ENCODE data around the gene JPH2. TPM values are rescaled to one million over a fixed set of nuclear protein-coding genes. Genes with fewer than 3 reads are reported as not detected.

The JPH2 gene
- total RNA-seq, 1 donor from 2014 or later, result 181 TPM

DNA sequence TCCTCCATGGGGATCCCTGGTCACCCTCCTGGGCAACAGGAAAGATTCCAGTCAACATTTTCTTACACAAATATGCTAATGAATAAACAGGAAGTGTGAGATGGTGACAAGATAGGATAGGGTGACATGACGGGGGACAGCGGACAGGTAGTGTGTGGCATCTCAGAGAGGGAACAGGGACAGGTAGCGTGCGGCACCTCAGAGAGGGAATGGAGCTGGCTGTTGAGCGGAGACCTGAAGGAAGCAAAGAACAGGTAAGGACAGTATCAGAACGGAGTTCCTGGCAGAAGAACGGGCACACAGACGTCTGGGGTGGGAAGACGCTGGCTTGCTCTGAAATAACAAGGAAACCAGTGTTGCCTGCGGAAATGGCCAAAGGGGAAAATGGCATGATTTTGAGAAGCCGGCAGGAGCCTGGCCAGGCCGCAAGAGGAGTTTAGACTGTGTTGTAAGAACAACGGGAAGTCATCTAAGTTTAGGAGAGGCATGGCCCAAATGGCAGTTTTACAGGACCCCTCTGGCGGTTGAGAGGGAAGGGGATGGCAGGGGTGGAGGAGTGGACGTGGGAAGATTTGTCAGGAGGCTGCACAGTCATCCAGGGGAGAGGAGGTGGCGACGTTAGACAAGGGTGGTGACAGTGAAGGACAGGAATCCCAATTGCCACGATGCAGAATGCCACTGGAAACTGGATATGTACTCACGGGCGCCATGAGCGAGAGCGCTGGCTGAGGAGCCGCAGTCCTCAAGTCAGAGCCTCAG is 111.6 kb downstream of the JPH2 start:
- ATAC-seq (ENCODE audit: poor library complexity), result no peak
- intact Hi-C loops (cut with DNase I), result loop anchor here (5.0 kb wide), 1 partner anchor 328 kb away; no protein-coding TSS in a partner anchor
- DNase-seq, result no peak

DNA sequence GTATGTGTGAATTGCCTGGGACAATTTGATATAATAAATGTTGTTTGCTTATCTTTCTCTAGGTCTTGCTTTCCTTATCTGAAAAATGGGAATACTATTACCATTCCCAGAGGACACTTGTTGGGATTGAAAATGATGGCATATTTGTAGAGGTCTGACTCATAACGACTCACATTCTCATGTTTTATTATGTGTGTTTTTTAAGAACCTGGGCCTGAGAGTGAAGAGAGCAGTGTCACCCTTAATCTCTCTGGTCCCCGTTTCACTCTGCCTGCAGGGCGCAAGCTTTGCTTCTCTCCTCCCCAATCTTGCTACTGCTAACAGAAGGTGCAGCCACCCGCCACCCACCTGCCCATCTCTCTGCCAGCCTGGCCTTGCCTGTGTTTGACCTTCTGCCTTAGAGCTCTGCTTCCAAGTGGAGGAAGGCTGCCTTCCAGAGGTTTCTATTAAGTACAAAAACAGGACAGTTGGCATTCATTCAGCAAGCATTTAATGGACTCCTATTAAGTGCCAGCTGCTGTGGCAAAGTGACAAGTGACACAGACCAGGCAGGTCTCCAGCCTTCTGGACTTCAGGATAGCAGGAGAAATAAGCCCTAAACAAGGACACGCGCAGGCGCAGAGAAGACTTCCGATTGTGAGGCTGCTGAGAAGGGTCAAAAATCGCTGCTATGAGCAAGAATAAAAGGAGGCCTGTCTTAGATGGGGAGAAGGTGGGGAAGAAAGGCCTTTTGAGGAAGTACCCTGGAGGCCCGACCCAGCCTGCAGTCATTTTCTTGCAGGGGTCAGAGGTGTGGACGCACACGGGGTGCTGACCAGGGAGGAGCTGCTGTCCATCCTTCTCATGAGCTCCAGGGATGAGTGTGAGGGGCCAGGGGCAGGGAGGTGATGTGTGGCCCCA is 112.5 kb downstream of the JPH2 start:
- intact Hi-C loops (cut with DNase I), result loop anchor here (5.0 kb wide), 1 partner anchor 327 kb away; no protein-coding TSS in a partner anchor
- ATAC-seq (ENCODE audit: poor library complexity), result peak; percentile 93
- DNase-seq, result peak; percentile 85

DNA sequence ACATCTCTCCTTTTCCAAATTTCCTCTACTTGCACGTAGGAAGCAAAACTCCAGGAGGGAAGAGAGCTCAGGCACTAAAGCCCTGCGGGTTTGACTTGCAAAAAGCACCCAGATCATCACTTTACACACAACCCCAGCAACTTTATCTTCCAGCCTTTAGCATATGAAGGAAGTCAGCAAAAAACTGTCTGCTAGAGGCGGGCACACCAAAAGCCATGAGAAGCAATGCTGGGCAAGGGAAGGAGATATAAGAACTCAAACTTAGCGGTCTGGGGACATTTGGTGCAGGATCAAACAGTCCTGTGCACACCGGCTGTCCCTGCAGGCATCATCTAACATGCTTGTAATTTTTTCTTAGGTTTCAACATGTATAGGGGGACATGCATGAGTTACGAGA is 113.3 kb downstream of the JPH2 start:
- DNase-seq (no peak), ATAC-seq (ENCODE audit: poor library complexity) (no peak)
- intact Hi-C loops (cut with DNase I), result no loop called here

DNA sequence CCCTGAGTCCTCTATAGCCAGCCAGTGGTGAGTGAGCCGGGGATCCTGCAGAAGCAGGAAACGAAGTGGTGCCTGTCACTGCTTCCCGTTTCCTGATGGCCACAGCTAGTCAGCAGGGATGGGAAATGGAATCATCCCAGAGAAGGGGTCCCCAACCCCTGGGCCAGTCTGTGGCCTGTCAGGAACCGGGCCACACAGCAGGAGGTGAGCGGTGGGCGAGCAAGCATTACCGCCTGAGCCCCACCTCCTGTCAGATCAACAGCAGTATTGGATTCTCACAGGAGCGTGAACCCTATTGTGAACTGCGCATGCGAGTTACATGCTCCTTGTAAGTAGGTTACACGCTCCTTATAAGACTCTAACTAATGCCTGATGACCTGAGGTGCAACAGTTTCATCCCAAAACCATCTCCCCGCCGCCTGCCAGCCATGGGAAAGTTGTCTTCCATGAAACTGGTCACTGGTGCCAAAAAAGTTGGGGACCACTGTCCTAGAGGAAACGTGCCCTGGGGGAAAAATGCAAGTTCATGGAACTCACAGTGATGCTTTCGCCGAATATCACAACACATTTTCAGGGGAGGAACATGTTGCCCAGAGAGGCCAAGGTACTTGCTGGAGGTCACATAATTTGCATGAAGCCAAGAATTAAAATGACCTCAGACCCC is 113.8 kb downstream of the JPH2 start:
- no peak for DNase-seq
- intact Hi-C loops (cut with DNase I), result no loop called here
- no peak for ATAC-seq (ENCODE audit: poor library complexity)

DNA sequence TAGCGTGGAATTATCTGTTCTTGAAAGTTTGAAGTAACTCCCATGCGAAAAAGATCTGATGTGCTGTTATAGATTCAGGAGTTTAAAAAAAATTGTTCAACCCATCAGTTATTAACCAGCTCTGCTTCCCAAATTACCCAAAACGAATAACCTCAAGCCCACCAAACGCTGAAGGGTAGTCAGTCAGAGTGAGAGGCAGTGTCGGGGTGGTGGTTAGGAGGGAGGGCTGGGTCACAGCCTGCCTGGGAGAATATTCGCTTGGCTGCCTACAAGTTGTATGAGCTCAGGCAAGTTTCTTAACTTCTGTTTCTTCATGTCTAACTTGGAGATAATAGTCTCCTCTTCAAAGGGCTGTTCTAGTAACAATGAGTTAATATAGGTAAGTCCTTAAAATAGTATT is 114.6 kb downstream of the JPH2 start:
- no peak for DNase-seq
- no peak for ATAC-seq (ENCODE audit: poor library complexity)
- intact Hi-C loops (cut with DNase I), result no loop called here

DNA sequence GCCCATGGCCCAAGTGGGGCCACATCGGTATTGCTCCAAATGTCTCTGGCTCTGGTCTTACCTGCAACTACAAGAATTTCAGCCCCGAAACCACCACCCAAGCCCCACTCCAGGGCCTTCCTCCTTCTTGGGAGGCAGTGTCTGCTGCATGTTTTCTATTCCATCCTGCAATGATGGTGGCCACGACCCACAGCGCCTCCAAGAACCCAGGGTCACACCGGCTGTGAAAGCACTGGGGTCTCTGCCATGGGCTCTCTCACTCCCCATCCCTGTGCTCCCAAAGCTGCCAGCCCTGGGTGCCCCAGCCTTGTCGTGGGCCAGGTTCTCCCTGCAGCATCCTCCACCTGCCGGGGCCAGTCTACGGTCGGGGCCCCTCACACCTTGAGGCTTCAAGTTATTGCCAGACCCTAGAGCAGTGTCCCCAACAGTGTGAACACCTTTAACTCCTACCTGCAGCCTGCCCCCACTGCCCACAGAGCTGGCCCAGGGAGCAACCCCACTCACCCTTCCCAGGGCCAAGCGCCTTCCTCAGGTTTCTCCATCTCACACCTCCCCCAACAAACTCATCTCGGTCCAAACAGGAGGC is 115.4 kb downstream of the JPH2 start:
- DNase-seq, result no peak
- no peak for ATAC-seq (ENCODE audit: poor library complexity)
- intact Hi-C loops (cut with DNase I), result no loop called here

DNA sequence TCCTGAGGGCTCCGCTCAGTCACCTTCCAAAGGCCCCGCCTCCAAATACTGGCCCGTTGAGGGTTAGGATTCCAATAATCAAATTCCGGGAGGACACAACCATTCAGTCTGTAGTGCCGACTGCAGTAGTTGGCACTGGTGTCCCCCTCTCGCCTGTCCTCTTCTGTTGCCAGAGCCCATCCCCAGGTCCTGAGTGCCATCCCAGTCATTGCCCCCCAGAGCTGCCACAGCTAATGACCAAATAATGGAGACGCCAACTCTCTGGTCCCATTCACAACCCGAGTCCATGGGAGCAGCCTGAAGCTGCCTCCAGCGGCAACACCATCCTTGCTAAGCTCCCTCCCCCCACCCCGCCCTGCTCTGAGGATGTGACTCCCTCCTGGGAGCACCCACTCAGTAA is 115.9 kb downstream of the JPH2 start:
- no peak for DNase-seq

DNA sequence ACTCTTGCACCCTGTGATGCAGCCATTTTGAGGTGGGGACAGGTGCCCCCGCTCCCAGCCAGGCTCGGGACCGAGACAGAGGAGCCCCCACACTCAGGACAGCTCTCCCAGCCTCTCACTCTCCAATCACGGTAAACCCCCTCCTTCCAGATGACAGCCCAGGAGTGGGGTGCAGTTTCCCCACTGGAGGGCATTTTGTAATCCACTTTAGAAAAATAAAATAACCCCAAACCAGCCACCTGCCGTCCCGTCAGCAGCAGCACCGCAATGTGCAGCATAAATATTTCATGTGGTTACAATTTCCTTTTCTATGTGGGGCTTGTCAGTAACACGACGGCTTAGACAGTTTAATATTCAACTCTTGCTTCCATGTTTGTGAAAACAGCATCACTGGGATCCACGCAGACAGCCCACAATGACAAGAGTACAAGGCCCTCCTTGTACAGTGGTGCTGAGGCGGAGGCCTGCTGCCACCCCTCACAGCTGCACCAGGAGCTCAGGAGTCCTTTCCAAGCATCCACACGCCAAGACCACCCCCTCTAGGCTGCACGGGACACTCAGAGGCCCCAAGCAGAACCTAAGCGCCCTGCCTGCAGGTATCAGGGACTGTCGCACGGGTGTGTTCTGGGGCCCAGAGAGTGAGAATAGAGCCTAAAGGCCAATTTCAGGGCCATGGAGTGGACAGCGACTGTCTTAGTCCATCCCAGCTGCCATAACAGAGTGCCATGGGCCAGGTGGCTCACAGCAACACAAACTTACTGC is 116.7 kb downstream of the JPH2 start:
- DNase-seq, result no peak
- intact Hi-C loops (cut with DNase I), result no loop called here
- ATAC-seq (ENCODE audit: poor library complexity), result no peak

More for the DNA sequence above, 115.9 kb downstream of the JPH2 start:
- intact Hi-C loops (cut with DNase I), result no loop called here
- ATAC-seq (ENCODE audit: poor library complexity), result no peak

DNA sequence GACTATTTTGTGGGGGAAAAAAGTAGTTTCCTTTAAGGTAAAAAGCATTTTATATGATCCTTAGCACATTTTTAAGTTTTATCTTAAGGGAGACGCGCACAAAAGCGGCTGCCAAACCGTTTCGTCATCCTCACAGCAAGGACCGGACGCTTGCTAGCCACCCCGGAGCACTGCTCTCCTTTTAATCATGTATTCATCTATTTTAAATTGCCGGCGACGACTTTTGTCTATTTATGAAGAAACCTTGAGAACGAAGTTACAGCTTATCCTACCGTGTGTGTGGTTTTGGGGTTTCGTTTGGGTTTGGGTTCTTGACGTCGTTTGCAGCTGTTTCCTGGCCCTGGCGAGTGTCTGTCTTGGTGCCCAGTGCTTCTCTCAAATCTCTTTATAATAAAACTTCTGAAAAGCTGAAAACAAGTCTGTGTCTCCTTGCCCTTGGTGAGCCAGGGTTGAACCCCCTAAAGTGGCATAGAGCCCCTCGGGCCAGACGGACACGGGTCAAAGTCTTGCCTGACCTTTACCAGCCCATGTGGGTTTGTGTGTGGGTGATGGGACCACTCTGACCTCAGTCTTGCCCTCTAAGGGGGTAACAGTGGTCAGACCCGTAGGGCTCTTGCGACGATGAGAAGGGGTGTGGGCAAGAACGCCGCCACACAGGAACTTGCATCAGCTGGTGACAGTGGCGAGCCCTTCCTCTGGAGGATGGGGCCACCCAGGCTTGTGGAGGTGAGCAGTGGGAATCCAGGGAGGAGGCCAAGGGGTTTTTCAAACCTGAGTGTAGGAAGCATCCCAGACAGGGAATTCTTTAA is 117.6 kb downstream of the JPH2 start:
- no peak for DNase-seq
- intact Hi-C loops (cut with DNase I), result no loop called here
- no peak for ATAC-seq (ENCODE audit: poor library complexity)

DNA sequence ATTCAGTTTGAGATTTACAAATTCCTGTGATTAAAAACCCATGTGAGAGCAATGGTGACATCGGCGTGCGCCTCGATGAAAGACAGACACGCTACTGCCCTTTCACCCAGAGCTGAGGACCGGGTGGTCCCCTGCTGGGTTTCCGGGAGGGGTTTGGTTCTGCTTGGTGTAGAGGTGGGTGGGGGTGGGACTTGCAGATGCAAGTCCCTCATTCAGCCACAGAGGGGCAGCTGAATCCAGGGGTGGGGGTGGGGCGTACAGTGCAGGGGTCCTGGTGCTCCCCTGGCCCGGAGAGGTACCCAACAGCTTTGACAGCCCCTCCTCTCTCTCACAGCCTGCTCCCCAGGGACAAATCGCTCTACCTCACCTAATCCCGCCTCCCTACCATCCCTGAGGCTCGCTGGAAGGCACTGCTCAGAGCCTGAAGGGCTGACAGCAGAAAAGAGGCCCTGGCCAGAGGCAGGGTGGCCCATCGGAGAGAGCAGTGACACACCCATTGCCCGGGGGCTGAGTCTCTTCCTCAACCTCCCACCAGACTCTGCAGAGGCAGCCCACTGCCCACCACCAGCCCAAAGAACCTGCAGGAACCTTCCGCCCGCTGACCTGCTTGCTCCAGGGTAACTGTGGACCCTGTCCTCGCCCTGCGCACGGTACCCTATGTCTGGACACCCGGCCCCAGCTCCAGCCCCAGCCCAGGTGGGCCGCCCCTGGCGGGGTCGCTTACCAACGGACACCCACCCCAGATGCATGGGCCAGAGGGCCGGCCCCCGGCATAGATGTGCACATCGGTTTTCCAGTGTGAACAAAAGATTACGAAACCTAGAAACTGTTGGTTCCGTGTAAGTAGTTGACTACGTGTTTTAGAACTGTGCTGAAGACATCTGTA is 118.4 kb downstream of the JPH2 start:
- intact Hi-C loops (cut with DNase I), result no loop called here
- DNase-seq (no peak), ATAC-seq (ENCODE audit: poor library complexity) (no peak)

DNA sequence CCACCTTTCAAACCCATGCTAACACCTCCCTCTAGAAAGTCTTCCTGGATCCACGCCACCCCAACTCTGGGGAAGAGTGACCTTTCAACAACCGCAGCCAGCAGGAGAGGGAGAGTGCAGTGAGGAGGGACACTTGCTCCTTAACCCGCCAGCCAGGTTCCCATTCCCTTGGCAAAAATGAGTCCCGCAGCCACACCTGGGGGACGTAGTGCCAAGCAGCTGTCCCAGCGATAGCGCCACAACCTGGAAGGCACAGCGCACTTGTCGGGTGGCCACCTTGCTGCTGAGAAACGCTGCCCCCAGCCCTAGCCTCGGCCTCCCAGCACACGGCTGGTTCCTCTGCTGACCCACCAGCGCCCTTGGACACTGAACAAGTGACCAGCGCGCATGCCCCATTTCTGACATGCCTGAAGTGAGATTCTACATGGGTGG is 119.3 kb downstream of the JPH2 start:
- DNase-seq, result no peak
- intact Hi-C loops (cut with DNase I), result no loop called here
- ATAC-seq (ENCODE audit: poor library complexity), result peak; percentile 42

DNA sequence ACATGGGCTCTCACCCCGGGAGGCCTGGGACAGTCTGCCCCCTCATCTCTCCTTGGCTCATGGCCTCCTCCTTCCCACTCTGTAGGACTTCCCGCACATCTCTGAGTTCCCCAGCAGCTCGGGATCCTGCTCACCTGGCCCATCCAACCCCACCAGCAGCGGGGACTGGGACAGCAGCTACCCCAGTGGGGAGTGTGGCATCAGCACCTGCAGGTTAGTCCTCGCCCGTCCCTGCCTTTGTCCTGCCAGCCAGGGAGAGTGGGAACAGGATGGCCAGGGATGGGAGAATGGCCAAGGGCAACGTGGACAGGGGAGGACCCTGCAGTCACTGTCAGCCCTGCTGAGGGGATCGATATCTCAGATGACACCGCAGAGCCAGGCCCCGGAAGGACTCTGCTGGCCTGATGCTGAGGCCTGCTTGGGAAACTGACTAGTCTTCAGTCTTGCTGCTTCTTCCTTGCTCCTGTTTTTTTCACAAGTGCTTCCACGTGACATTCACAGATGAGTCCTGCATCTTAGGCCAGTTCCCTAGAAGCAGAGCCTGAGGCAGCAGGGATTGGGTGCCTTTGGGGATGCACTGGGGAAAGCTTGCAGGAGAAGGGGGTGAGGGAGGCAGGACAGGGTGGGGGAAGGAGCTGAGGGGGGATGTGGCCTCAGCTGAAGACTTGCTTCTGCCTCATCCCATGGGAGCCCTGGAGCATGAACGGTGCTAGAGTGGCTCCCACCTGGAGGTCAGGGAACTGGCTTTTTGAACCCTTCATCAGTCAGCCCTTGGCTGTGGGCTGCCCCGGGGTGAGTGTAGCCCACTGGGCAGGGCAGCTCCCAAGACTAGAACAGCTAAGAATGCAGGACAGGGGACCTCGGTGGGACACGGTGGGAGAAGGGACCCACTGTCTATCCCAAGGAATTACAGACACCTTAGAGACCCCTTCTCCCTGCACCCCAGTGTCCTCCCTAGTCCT is 120.1 kb downstream of the JPH2 start:
- DNase-seq, result no peak
- no peak for ATAC-seq (ENCODE audit: poor library complexity)
- intact Hi-C loops (cut with DNase I), result no loop called here

DNA sequence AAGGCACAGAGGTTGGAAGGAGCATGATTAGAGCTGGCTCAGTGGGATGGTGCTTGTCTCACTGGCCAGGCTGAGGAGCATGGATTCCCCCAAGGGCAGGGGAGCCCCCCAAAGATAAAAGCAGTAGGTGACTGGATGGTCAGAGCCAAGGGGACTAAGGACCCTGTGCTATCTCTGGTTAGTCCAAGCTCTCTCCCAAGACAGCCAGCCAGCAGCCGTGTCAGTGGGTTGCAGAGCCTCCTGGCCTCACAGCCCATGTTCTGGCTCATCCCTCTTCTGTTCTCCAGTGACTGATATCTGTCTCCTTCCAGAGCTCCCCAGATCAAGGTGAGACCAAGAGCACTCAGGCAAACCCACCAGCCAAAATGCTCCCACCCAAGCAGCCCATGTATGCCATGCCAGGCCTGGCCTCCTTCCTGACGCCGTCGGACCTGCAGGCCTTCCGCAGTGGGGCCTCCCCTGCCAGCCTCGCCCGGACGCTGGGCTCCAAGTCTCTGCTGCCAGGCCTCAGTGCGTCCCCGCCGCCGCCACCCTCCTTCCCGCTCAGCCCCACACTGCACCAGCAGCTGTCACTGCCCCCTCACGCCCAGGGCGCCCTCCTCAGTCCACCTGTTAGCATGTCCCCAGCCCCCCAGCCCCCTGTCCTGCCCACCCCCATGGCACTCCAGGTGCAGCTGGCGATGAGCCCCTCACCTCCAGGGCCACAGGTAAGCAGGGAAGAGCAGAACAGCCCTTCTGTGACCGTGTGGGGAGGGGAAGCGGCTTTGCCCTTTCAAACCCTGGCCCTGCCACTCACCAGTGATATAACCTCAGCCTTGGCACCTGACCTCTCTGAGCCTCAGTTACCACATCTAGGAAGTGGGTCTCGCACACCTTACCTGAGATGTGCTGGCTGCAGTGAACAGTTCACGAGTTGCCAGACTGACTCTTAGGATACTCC is 121.3 kb downstream of the JPH2 start:
- DNase-seq (no peak), ATAC-seq (ENCODE audit: poor library complexity) (no peak)
- intact Hi-C loops (cut with DNase I), result no loop called here
